KOPT-K1 (cell line): Measurements from ENCODE around the gene GAB1.

Source experiments
- H3K27ac ChIP-seq: fragments of 200-600 bp; sonication (generic); 2 replicates; pipeline ENCODE4 v1.5.1; 2016; ENCODE audit warnings: antibody characterized with exemption, mild to moderate bottlenecking, low read depth, low read length; ENCODE audit not compliant: poor library complexity, severe bottlenecking
- H3K36me3 ChIP-seq: fragments of 200-600 bp; sonication (generic); 2 replicates; pipeline ENCODE4 v1.5.1; 2017; ENCODE audit warnings: antibody characterized with exemption, mild to moderate bottlenecking, low read length, moderate library complexity; ENCODE audit not compliant: insufficient read depth
- H3K9me3 ChIP-seq: fragments of 200-600 bp; sonication (generic); 2 replicates; pipeline ENCODE4 v1.5.1; 2017; ENCODE audit warnings: antibody characterized with exemption, low read length, mild to moderate bottlenecking; ENCODE audit not compliant: insufficient read depth, poor library complexity, severe bottlenecking

GAB1 gene

DNA sequence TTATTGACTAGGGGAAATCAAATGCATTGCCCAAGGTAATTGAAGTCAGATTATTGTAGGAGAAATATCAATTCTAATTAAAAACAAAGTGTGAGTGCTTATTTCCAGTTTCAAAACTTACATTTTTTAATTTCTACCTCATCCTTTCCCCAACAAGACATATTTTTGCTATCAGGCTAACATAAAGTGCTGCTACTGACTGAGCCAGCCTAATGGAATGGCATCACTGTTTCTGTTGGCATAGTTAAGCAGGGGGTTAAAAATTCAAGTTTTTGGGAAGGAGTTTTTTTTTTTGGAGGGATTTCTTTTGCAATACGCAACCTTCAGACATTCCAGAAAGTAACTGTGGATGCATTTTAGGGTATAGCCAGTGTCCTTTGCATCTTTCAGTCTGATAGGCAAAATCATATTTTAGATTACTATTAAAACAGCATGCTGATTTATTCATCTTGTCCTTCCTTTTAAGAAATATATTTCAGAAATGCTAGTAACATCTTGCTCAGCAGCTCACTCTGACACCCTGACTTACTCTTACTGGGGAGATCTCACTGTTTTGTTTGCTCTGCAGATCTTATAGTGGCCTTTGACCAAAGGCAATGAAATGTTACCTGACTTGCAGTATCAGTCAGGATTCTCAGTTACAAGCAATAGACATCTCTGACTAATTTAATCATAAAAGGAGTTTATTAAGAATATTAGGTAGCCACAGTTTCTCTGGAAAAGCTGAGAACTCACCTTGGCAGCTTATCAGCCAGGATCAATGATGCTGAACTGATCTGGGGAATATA, 24.4 kb downstream of the GAB1 start:
- H3K36me3 ChIP-seq, result no peaks in the 10 kb centered on the region
- H3K27ac ChIP-seq, result no peak overlapping the region
- no peaks in the 10 kb centered on the region for H3K9me3 ChIP-seq

GRCh38 chr4:143362349-143363046, 25.8 kb downstream of the GAB1 start:
- no peak overlapping the region for H3K27ac ChIP-seq
- no peaks in the 10 kb centered on the region for H3K36me3 ChIP-seq
- no peaks in the 10 kb centered on the region for H3K9me3 ChIP-seq

DNA sequence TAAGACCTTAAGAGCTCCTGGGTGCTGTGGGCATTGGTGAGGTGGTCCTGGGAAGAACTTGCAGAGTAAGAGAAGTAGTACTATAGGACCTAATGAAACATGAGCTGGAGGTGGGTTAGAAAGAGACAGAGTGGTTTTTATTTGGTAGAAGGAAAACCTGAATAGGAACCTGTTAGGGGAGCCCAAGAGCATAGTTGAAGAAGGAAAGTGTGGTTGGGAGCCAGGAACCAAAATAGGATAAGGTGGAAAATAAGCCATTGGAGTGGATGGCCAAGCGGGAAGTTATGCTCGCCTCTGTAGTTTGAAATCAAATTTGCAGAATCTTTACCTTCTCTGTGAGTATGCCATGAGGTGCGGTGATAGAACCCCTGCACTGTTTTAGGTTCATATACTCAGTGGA, 26.7 kb downstream of the GAB1 start:
- Histone ChIP-seq H3K27ac (no peak overlapping the region), H3K36me3 (no peaks in the 10 kb centered on the region), H3K9me3 (no peaks in the 10 kb centered on the region)

DNA sequence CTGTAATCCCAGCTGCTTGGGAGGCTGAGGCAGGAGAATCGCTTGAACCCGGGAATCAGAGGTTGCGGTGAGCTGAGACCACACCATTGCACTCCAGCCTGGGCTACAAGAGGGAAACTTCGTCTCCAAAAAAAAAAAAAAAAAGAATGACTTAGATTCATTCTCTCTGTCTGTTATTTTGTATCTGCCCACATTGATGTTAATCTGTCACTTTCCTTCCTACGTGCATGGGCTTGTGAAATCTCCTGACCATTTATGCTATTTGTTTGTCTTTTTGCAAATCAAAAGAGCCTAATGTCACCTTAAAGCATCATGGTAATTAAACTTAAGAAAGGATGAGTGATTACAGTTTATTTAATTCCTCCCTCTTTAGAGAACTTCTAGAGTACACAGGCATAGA, 27.4 kb downstream of the GAB1 start:
- Histone ChIP-seq H3K9me3 (no peaks in the 10 kb centered on the region), H3K27ac (no peak overlapping the region), H3K36me3 (no peaks in the 10 kb centered on the region)

- Histone ChIP-seq H3K9me3 (no peaks in the 10 kb centered on the region), H3K27ac (no peak overlapping the region), H3K36me3 (no peaks in the 10 kb centered on the region)
These were observed 31.2 kb downstream of the GAB1 start for GRCh38 chr4:143367863-143368262.

GRCh38 chr4:143369552-143369951, 32.9 kb downstream of the GAB1 start:
- no peaks in the 10 kb centered on the region for H3K36me3 ChIP-seq
- H3K27ac ChIP-seq, result no peak overlapping the region
- H3K9me3 ChIP-seq, result no peaks in the 10 kb centered on the region

- no peaks in the 10 kb centered on the region for H3K36me3 ChIP-seq
- no peak overlapping the region for H3K27ac ChIP-seq
- H3K9me3 ChIP-seq, result no peaks in the 10 kb centered on the region
These were observed 35.6 kb downstream of the GAB1 start for GRCh38 chr4:143372093-143372915.

DNA sequence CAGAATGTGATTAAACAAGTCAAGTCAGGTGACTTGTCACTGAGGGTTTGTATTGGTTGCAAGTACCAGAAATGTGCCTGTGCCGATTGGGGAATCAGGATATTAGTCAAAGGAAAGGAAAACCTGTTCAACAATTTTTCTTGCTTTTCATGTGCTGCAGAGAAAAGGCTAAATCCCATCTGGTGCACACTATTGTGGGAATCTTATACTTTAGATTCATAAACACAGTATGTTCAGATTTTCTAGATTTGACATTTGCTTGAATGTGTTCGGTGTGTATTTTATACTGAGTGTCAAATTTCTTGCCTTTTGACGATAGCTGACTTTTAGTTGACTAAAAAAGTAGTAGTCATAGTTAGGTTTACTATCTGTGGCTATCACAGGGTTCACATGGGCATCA, 37.6 kb downstream of the GAB1 start:
- Histone ChIP-seq H3K36me3 (no peaks in the 10 kb centered on the region), H3K9me3 (no peaks in the 10 kb centered on the region), H3K27ac (no peak overlapping the region)

- no peak overlapping the region for H3K27ac ChIP-seq
- no peaks in the 10 kb centered on the region for H3K36me3 ChIP-seq
- no peaks in the 10 kb centered on the region for H3K9me3 ChIP-seq
These were observed 38.1 kb downstream of the GAB1 start for GRCh38 chr4:143374771-143375170.

DNA sequence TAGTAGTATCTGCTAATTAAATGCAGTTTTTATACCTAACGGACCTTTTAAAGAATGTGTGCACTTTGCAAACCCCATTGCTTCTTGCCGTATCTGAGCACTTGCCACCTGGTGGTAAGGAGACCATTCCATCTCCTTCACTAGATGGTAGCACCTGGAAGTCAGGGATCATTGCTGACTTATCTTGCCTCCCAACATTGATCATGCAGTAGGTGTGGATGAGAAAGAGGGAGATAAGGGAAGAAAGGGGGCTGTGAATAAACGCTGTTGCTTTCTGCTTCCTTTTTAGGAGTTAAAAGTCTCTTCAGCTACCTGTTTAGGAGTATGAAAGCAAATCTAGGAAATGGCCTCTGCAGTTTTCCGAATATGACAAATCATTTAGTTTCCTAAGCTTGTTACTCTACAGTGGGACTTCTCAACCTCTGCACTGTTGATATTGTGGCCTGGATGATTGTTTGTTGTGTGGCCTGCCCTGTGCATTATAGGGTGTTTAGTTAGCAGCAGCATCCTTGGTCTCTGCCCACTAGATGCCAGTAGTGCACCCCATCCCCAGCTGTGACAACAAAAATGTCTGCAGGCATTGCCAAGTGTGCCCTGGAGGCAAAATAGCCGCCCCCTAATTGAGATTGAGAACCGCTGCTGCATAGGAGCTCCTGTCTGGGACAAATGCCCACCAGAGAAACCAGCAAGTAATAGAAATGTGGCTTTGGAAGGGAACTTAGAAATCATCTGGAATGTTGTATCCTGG, 38.8 kb downstream of the GAB1 start:
- Histone ChIP-seq H3K36me3 (no peaks in the 10 kb centered on the region), H3K27ac (no peak overlapping the region)

DNA sequence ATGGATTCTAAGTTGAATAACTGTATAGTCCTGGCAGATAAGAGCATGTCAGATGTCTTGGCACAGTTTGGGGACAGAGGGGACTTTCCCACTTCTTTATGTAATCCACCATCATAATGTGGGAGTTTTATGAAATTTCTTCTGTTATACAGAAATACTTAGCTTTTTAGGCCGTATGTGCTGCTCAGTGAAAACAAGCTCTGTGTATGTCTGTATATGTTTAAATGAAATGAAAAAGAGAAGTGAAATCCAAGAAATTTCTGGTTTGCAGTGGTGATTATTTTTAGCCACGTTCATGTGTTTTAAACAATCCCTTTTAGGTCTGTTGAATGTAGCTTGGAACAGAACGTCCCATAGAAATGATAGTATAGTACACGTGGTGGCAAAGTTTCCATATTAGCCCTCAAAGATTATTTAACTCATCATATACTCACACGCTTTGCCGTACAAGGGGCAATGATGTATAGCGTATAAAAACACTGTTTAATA, 41.0 kb downstream of the GAB1 start:
- Histone ChIP-seq H3K27ac (no peak overlapping the region), H3K9me3 (no peaks in the 10 kb centered on the region), H3K36me3 (no peaks in the 10 kb centered on the region)

More for the DNA sequence above, 38.8 kb downstream of the GAB1 start:
- H3K9me3 ChIP-seq, result no peaks in the 10 kb centered on the region

GRCh38 chr4:143380629-143381028, 44.0 kb downstream of the GAB1 start:
- Histone ChIP-seq H3K36me3 (no peaks in the 10 kb centered on the region), H3K9me3 (no peaks in the 10 kb centered on the region), H3K27ac (no peak overlapping the region)

DNA sequence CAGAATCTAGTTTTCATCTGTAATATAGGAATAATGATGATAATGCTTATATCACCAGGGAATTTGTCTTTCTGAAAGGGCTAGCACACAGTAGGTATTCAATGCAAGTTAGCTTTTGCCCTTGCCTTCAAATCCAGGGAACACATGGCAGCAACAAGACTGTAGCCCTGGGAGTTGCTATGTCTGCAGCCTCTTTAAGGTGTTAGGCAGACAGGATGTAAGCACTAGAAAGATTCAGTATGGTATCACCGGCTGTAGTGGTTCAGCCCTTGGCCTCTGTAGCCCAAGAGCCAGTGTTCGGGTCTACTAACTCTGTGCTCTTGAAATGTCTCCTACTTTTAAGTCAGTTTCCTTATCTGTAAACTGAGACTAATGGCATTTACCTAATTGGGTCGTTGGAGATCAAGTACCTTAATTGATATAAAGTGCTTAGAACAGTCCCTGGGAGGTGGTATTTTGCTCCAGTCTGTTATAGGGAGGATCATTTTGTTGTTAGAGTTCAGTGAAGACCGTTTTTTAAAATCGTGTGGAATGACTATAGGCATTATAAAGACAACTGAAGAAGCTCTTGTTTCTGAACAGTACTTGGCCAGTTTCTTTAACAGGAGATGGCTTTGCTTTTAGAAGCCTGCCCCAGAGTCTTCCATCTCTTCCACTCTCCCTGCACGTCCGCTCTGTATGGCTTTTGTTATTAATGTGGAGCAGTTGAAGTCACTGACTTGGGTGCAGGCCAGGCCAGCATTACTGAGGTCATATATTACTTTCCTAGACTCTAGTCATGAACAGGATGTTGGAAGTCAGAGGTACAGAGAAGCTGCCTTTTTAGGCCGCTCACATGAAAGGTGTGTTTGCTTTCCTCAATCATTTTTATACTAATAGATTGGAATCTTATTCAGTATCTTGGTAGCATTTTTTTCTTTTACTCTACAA, 44.8 kb downstream of the GAB1 start:
- H3K27ac ChIP-seq, result no peak overlapping the region
- no peaks in the 10 kb centered on the region for H3K36me3 ChIP-seq
- H3K9me3 ChIP-seq, result no peaks in the 10 kb centered on the region

DNA sequence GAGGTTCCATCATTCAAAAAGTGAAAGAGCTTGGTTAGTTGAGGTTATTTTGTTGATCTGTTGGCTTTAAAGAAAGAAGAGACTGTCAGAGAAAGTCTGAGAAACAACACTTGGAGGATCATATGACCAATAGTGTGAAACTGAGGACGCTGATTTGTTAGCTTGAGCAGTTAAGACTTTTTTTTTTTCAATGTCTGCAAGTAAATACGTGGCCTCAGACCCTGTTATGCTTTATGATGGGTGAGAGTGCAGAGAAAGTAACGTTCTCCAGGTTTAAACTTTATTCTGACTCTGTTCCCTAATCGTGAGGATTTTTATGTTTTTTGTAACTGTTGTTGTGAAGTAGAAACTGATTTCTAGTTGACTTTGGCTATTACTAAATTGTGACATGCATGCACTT, 45.9 kb downstream of the GAB1 start:
- Histone ChIP-seq H3K36me3 (no peaks in the 10 kb centered on the region), H3K27ac (no peak overlapping the region), H3K9me3 (no peaks in the 10 kb centered on the region)
